GM12873 (cell line): ENCODE measurements around the gene DNAI2.

Experiments used
- CTCF ChIP-seq: IDR thresholded peaks from 2 replicates; pipeline ENCODE4 v1.5.1; 2012; ENCODE audit warnings: low read depth, mild to moderate bottlenecking, moderate library complexity, low read length, control low read depth; ENCODE audit not compliant: insufficient read depth; ENCODE audit errors: missing control alignments

Gene DNAI2

GRCh38 chr17:74329378-74329777 lies 55.3 kb downstream of the DNAI2 start:
- no peak for TF ChIP-seq CTCF

DNA sequence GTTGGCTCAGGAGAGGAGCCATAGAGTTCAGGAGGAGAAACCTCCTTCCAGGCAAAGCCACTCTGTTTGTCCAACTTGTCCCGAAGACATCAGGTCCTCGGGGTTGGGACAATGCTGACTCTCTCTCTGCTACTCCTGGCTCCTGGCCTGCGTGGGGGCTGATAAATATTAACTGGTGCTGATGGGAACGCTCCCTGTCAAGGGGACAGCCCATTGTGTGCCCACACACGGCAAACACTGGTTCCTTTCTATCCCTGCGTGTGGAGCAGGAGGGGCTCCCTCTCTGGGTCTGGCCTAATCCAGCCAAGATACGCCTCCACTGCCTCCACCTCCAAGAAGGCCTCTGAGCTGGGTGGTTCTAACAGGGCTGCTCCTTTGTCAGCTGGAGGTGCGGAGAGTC lies 56.4 kb downstream of the DNAI2 start:
- no peak for TF ChIP-seq CTCF

DNA sequence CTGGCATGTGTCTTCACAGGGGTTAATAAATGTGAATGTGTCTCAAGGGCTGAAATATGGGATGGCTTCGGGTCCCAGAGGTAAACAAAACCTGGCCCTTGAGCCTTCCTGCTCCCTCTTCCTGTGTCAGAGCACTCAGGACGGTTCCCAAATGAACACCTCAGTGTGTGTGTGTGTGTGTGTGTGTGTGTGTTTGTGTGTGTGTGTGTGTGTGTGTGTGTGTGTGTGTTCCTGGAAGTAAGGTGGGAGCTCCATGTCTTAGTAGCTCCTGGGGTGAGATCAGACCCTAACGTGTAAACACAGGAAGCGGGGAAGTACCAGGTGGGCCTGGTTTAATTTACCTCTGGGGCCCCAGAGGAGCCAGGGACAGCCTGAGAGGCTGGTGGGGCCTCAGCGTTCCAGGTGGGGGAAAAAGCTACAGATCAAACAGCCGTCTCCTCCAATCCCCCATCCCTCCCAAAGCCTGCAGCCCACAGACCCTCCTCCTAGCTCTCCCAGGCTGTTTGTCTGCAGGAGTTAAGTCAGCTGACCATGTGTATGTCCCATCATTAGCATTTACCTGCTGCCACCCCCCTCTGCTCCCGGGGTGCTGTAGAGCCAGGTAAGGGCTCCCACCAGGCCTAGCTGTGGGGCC lies 58.1 kb downstream of the DNAI2 start:
- TF ChIP-seq CTCF: no peak

- no peak for TF ChIP-seq CTCF
These were observed 58.8 kb downstream of the DNAI2 start for GRCh38 chr17:74332763-74333283.

DNA sequence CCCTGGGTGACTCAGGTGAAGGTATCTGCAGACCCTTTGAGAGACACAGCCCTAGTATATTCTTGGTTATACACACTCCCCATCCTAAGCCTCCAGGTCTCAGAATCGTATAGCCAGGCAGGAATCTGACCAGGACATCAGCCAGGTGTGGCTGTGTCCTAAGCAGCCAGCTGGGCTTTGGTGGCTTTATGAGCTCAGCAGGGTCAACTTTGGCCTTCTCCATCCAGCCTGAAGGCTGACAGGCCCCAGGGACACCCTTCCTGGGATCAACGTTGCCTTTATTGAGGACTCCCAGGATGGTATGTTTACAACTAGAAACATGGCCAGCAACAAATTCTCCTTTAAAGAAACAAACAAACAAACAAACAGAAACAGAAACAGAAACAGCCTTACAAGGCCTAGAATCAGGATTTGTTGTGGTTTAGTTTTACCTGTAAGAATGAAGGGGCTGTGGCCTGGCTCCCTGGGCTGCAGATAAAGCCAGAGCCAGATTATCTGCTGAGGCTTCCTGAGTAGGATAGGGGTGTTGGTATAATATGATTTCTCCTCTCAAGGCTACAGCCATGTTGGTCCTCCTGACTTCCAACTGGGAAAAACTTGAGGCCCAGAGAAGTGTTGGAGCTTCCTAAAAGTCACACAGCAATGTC lies 60.5 kb downstream of the DNAI2 start:
- TF ChIP-seq CTCF: no peak

GRCh38 chr17:74335529-74336062 lies 61.6 kb downstream of the DNAI2 start:
- TF ChIP-seq CTCF: no peak

- TF ChIP-seq CTCF: no peak
These were observed 62.3 kb downstream of the DNAI2 start for GRCh38 chr17:74336307-74336706.
